Measurements from ENCODE around the gene TMEM145.

DNA sequence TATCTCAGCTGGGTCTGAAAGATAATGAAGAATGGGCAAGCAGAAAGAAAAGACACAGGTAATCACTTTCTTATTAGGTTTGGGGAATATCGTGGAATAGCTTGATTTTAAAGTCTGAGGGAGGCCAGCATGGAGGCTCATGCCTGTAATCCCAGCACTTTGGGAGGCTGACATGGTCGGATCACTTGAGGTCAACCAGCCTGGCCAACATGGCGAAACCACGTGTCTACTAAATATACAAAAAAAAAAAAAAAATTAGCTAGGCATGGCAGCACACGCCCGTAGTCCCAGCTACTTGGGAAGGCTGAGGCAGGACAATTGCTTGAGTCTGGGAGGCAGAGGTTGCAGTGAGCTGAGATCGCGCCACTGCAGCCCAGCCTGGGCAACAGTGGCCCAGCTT, 9.2 kb upstream of the TMEM145 start:
- TF ChIP-seq, protein P1, sequence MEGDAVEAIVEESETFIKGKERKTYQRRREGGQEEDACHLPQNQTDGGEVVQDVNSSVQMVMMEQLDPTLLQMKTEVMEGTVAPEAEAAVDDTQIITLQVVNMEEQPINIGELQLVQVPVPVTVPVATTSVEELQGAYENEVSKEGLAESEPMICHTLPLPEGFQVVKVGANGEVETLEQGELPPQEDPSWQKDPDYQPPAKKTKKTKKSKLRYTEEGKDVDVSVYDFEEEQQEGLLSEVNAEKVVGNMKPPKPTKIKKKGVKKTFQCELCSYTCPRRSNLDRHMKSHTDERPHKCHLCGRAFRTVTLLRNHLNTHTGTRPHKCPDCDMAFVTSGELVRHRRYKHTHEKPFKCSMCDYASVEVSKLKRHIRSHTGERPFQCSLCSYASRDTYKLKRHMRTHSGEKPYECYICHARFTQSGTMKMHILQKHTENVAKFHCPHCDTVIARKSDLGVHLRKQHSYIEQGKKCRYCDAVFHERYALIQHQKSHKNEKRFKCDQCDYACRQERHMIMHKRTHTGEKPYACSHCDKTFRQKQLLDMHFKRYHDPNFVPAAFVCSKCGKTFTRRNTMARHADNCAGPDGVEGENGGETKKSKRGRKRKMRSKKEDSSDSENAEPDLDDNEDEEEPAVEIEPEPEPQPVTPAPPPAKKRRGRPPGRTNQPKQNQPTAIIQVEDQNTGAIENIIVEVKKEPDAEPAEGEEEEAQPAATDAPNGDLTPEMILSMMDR (IDR thresholded peaks at IDR 0.05; ENCODE audit: low read depth, low read length) = no peak
- TF ChIP-seq EZH2phosphoT487 (IDR thresholded peaks at IDR 0.05; ENCODE audit: low read depth) = no peak

Data from OCI-LY3 (cell line).